ENCODE data around the gene RNF214.

GRCh38 chr11:117221775-117222517 is 10.5 kb upstream of the RNF214 start:
- TF ChIP-seq POLR2AphosphoS5 (IDR thresholded peaks at IDR 0.05; ENCODE audit: low read depth, low read length) (no peak), TAF1 (IDR thresholded peaks at IDR 0.05; ENCODE audit: borderline replicate concordance, low read depth, low read length) (no peak)
